ENCODE data around the gene HOXA13.

GRCh38 chr7:27211764-27212204, 11.9 kb upstream of the HOXA13 start:
- TF ChIP-seq CTCF (IDR thresholded peaks at IDR 0.05) (no peak), POLR2A (IDR thresholded peaks at IDR 0.05) (no peak)

All from heart left ventricle (tissue), 13 donors.